Suprapubic skin (tissue), 3 donors: ENCODE measurements around the gene TARS2.

Experiments
- POLR2AphosphoS5 ChIP-seq, 3 donors: sonication (generic); formaldehyde crosslinking; IDR thresholded peaks; one replicate each; pipeline ENCODE4 v1.6.1; 2017; ENCODE audit warnings: antibody characterized with exemption in 3 of 3
- TF ChIP-seq, protein P1 (sequence below), 2 donors: fragments of 200-600 bp in 1 of 2; fragments of 450-650 bp in 1 of 2; sonication (generic) in 1 of 2; IDR thresholded peaks; one replicate each; pipeline ENCODE4 v1.5.1; 2016 to 2019; ENCODE audit warnings: antibody characterized with exemption in 2 of 2, mild to moderate bottlenecking in 1 of 2, moderate library complexity in 1 of 2

- TF ChIP-seq, protein P1, sequence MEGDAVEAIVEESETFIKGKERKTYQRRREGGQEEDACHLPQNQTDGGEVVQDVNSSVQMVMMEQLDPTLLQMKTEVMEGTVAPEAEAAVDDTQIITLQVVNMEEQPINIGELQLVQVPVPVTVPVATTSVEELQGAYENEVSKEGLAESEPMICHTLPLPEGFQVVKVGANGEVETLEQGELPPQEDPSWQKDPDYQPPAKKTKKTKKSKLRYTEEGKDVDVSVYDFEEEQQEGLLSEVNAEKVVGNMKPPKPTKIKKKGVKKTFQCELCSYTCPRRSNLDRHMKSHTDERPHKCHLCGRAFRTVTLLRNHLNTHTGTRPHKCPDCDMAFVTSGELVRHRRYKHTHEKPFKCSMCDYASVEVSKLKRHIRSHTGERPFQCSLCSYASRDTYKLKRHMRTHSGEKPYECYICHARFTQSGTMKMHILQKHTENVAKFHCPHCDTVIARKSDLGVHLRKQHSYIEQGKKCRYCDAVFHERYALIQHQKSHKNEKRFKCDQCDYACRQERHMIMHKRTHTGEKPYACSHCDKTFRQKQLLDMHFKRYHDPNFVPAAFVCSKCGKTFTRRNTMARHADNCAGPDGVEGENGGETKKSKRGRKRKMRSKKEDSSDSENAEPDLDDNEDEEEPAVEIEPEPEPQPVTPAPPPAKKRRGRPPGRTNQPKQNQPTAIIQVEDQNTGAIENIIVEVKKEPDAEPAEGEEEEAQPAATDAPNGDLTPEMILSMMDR (IDR thresholded peaks at IDR 0.05) = no peak
- no peak for TF ChIP-seq POLR2AphosphoS5 (IDR thresholded peaks at IDR 0.05)
These were observed 61.6 kb downstream of the TARS2 start, which contains the start of gene ADAMTSL4 for GRCh38 chr1:150548632-150549495.
